ENCODE results near the gene FOSL2.

The FOSL2 gene

DNA sequence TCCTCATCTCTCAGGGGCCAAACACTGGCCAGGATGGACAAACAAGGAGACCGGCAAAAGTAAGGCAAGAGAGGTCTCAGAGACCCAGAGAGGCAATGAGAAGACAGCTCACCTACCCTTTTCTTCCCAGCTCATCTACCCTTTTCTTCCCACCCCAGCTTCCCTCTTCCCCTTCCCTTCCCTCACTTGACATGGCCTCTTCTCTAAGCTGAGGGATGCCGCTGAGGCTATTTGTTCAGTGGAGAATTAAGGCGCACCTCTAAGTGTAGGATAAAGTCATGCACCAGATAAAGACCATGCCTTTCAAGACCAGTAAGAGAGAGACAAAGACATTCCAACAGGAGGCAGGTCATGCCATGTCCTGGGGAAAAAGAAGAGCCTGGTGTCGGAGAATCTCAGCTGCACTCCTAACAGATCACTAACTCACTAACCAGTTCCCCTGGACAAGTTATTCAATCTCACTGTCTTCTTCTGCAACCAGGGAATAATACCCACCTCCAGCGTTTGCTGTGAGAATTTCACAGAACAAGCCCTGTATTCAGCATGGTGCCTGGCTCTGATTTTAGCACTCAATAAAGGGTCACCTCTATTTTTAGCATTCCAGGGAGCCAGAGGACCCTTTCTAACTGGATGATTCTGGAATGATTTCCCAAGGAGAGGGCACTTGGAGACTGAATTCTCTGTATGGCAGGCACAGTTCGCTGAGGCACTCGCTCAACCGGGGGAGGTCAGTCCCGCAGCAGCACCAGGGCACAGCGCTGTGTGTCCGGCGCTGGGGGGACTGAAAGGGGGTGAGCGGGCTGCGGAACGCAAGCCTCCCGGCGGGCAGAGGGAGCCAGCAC lies 3.0 kb upstream of the FOSL2 start:
- peak overlapping the region; percentile 16 for H3K4me3 ChIP-seq (ENCODE audit: low read length)
- TF ChIP-seq, protein P1, sequence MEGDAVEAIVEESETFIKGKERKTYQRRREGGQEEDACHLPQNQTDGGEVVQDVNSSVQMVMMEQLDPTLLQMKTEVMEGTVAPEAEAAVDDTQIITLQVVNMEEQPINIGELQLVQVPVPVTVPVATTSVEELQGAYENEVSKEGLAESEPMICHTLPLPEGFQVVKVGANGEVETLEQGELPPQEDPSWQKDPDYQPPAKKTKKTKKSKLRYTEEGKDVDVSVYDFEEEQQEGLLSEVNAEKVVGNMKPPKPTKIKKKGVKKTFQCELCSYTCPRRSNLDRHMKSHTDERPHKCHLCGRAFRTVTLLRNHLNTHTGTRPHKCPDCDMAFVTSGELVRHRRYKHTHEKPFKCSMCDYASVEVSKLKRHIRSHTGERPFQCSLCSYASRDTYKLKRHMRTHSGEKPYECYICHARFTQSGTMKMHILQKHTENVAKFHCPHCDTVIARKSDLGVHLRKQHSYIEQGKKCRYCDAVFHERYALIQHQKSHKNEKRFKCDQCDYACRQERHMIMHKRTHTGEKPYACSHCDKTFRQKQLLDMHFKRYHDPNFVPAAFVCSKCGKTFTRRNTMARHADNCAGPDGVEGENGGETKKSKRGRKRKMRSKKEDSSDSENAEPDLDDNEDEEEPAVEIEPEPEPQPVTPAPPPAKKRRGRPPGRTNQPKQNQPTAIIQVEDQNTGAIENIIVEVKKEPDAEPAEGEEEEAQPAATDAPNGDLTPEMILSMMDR (IDR thresholded peaks at IDR 0.05; ENCODE audit: insufficient read depth, low read depth, low read length, missing control alignments) = no peak
- DNase-seq (ENCODE audit: low read depth) = peak; percentile 35

DNA sequence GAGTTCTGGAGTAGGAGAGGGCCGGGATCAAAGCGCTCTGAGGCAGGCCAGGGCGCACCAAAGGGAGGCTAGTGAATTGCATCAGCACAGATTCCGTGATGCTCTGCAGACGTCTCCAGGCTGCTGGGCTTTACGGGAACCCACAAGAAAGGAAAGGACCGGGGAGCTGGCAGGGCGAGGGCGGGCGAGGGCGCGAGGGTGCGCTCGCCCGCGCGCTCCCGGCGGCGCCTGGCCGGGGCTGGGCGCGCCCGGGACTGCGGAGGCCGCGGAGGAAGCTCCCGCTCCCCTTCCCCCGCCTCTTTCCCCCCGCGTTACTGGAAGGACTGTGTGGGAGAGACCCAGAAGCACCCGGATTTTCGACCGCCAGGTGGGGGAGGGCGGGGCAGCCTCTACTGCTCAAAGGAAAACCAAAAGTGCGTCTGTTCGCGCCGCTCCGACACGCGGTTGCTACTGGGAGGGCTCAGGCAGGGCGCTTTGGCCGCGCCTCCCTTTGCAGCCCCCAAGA lies 2.4 kb upstream of the FOSL2 start:
- TF ChIP-seq, protein P1 (IDR thresholded peaks at IDR 0.05; ENCODE audit: insufficient read depth, low read depth, low read length, missing control alignments) = peak; percentile 18
- DNase-seq (ENCODE audit: low read depth) = peak; percentile 89
- peak overlapping the region; percentile 55 for H3K4me3 ChIP-seq (ENCODE audit: low read length)

DNA sequence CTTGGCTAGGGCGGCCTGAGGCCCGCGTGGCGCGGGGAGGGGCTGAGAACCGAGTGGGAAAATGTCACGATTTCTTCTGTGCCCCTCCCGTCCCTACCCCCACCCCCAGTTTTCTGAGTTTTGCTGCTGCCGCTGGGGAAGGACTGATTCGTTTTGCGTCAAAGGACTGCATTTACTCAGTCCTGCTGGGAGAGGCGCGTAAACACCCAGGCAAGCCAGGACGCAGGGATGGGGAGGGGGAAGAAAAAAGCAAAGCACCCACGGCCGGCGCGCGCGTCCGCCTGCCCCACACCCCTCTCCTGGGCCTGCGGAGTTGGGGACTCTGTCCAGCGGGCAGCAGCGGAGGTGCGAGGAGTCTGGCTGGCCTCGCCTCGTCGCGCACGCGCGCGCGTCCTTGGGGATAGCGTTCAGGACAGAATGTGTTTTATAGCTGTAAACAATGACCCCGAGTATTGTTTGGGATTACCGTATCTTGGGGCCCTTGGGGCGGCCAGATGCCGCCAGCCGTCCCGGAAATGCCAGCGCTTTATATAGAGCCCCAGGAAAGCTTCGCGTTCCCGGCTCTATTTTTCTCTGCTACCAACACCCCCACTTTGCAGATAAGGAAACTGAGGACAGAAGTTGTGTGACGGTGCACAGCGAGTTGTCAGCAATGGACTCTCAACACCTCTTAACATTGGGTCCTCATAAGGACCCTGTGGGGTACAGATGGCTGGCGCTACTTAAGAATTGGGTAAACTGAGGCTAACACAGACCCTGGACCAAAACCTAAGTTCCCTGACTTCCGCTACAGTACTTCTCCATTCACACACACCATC lies 1.7 kb upstream of the FOSL2 start:
- peak; percentile 78 for DNase-seq (ENCODE audit: low read depth)
- H3K4me3 ChIP-seq (ENCODE audit: low read length) = peak overlapping the region; percentile 55
- TF ChIP-seq, protein P1 (IDR thresholded peaks at IDR 0.05; ENCODE audit: insufficient read depth, low read depth, low read length, missing control alignments) = no peak

DNA sequence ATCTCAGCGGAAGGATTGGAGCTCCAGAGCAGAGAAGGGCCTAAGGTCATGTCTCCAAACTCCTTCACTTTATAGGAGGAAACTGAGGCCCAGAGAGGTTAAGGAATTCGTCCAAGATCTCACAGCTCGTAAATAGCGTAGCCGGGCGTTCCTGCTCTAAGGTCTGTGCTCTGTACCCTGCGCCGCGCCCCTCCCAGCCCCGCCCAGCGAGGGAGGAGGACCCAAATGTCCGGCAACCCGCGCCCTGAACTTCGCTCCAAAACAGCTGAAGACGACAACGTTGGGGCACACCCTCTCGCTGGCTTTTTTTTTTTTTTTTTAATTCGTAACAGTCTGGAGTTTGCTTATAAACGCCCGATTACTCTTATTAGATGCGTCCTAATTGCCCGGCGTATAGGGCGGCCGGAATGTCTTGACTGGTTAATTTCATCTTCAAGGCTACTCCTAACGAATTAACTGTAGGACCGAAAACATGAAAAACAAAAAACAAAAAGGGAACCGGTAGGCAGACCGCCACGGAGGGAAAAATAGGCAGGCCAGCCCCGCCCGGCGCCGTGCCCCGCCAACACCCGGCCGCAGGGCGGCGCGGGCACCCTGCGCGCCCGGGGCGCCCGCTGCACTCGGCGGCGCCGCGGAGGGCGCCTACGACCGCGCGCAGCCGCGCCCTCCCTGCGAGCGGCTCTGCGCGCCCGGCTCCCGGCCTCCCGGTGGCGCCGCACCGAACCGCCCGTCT lies 928 bp upstream of the FOSL2 start:
- DNase-seq (ENCODE audit: low read depth) = peak; percentile 78
- TF ChIP-seq, protein P1 (IDR thresholded peaks at IDR 0.05; ENCODE audit: insufficient read depth, low read depth, low read length, missing control alignments) = no peak
- H3K4me3 ChIP-seq (ENCODE audit: low read length) = peak overlapping the region; percentile 56

DNA sequence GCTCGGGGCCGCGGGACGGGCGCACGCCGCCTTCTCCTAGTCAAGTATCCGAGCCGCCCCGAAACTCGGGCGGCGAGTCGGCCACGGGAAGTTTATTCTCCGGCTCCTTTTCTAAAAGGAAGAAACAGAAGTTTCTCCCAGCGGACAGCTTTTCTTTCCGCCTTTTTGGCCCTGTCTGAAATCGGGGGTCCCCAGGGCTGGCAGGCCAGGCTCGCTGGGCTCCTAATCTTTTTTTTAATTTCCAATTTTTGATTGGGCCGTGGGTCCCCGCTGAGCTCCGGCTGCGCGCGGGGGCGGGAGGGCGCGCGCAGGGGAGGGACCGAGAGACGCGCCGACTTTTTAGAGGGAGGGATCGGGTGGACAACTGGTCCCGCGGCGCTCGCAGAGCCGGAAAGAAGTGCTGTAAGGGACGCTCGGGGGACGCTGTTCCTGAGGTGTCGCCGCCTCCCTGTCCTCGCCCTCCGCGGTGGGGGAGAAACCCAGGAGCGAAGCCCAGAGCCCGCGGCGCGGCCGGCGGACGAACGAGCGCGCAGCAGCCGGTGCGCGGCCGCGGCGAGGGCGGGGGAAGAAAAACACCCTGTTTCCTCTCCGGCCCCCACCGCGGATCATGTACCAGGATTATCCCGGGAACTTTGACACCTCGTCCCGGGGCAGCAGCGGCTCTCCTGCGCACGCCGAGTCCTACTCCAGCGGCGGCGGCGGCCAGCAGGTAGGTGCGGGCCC lies 617 bp downstream of the FOSL2 start:
- DNase-seq (ENCODE audit: low read depth) = peak; percentile 63
- TF ChIP-seq, protein P1 (IDR thresholded peaks at IDR 0.05; ENCODE audit: insufficient read depth, low read depth, low read length, missing control alignments) = no peak
- H3K4me3 ChIP-seq (ENCODE audit: low read length) = peak overlapping the region; percentile 63

DNA sequence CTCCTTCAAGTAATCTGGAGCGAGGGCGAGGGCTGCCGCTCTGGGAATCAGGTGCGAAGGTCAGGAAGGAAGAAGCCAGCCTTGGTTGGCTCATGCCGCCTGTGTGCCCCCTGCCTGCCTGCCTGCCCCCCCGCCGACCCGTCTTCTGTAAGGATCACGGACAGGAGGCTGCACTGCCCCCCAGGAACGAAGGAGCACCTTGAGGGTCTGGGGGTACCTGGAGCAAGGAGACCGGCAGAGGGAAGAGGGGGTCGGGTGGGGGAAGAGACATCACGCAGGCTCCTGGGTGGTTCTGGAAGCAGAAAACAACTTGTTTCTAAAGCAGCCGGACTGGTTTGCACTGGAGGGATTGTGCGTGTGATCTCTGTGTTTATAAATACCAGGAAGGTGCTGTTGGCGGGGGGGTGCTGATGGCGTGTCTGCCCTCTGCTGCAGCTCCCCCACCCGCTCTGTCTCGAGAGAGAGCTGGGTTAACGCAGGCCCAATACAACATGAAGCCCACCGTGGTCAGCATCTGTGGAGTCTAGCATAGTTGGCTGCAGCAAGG lies 1.7 kb downstream of the FOSL2 start:
- peak overlapping the region; percentile 63 for H3K4me3 ChIP-seq (ENCODE audit: low read length)
- TF ChIP-seq, protein P1 (IDR thresholded peaks at IDR 0.05; ENCODE audit: insufficient read depth, low read depth, low read length, missing control alignments) = no peak
- peak; percentile 51 for DNase-seq (ENCODE audit: low read depth)
